CD4-positive, alpha-beta T cell (primary cell): Measurements from ENCODE around the gene LRFN4. TPM values are rescaled to one million over a fixed set of nuclear protein-coding genes. Genes with fewer than 3 reads are reported as not detected.

Source experiments
- ATAC-seq: fragments of 200-7000 bp; cut with Tn5 transposase; one replicate; pipeline ENCODE4 v1.10.0; 2022; ENCODE audit warnings: mild to moderate bottlenecking; ENCODE audit not compliant: poor library complexity
- CTCF ChIA-PET: fragments of 350-600 bp; sonication (Branson Sonifier 250); formaldehyde crosslinking; loops from one replicate; lab custom pipeline; 2021; ENCODE audit warnings: antibody characterized with exemption, inconsistent platforms; lab: Charles Lee
- POLR2A ChIA-PET: fragments of 350-600 bp; sonication (Branson Sonifier 250); formaldehyde crosslinking; loops from one replicate; lab custom pipeline; 2021; ENCODE audit warnings: antibody characterized with exemption, inconsistent platforms; lab: Charles Lee
- DNase-seq, 14 experiments: peaks; one replicate each; pipeline ENCODE4 v3.0.0-alpha.2; 2013 to 2020; ENCODE audit warnings: mixed read lengths in 2 of 14
- H3K27ac ChIP-seq, 2 donors: one replicate each; pipeline versions ENCODE4 v1.5.1 to v1.7.0; 2013; ENCODE audit warnings: low read length in 2 of 2, low read depth in 1 of 2, mild to moderate bottlenecking in 1 of 2
- H3K27me3 ChIP-seq, 2 experiments: 1 replicate in 1 of 2; 2 replicates in 1 of 2; pipeline versions ENCODE4 v1.6.1 to v1.7.0; 2013; ENCODE audit warnings: low read length in 2 of 2, control low read depth in 1 of 2, mild to moderate bottlenecking in 1 of 2, moderate library complexity in 1 of 2; ENCODE audit not compliant: insufficient read depth in 2 of 2, control insufficient read depth in 1 of 2
- H3K36me3 ChIP-seq: one replicate; pipeline ENCODE4 v1.6.1; 2013; ENCODE audit warnings: low read length, control low read depth; ENCODE audit not compliant: insufficient read depth
- H3K4me1 ChIP-seq: one replicate; pipeline ENCODE4 v1.6.1; 2013; ENCODE audit warnings: low read length, control low read depth; ENCODE audit not compliant: insufficient read depth
- H3K4me3 ChIP-seq: one replicate; pipeline ENCODE4 v1.5.1; 2013; ENCODE audit warnings: mild to moderate bottlenecking, low read length, moderate library complexity
- H3K9me3 ChIP-seq, 2 experiments: 1 replicate in 1 of 2; 2 replicates in 1 of 2; pipeline versions ENCODE4 v1.6.1 to v1.7.0; 2013; ENCODE audit warnings: low read length in 2 of 2, mild to moderate bottlenecking in 2 of 2, control low read depth in 1 of 2, moderate library complexity in 1 of 2; ENCODE audit not compliant: control insufficient read depth in 1 of 2, insufficient read depth in 1 of 2
- H3K27ac Mint-ChIP-seq: one replicate; pipeline ENCODE4 v1.8.0; 2020; ENCODE audit warnings: mixed read lengths
- H3K27me3 Mint-ChIP-seq: one replicate; pipeline ENCODE4 v1.8.0; 2021; ENCODE audit warnings: mixed read lengths
- H3K36me3 Mint-ChIP-seq: one replicate; pipeline ENCODE4 v1.8.0; 2021; ENCODE audit warnings: low read depth, mixed read lengths
- H3K4me1 Mint-ChIP-seq: one replicate; pipeline ENCODE4 v1.8.0; 2021; ENCODE audit warnings: low read depth, mixed read lengths
- H3K4me3 Mint-ChIP-seq: one replicate; pipeline ENCODE4 v1.8.0; 2020; ENCODE audit warnings: mild to moderate bottlenecking, mixed read lengths
- H3K9me3 Mint-ChIP-seq: one replicate; pipeline ENCODE4 v1.8.0; 2020; ENCODE audit warnings: mixed read lengths
- CTCF ChIP-seq: fragments of 200-600 bp; IDR thresholded peaks from one replicate; pipeline ENCODE4 v1.8.0; 2022; ENCODE audit warnings: antibody characterized with exemption, mild to moderate bottlenecking
- intact Hi-C, 2 experiments: fragments of 100-400 bp; cut with DNase I in 1 of 2; cut with micrococcal nuclease in 1 of 2; formaldehyde crosslinking; loops; one replicate each; pipeline versions ENCODE4 v1.15.1 to v1.9.0; 2023 to 2025; cut with DNase I, micrococcal nuclease
- total RNA-seq, 174 experiments: library from RNA in 2 of 174; stranded (reverse) in 2 of 174; gene quantifications; one replicate each; pipeline ENCODE4 v1.2.3 and lab custom pipeline; 2021 to 2026

LRFN4 gene
- total RNA-seq, 2 experiments from 2014 or later: 1.6 to 2.5 TPM

DNA sequence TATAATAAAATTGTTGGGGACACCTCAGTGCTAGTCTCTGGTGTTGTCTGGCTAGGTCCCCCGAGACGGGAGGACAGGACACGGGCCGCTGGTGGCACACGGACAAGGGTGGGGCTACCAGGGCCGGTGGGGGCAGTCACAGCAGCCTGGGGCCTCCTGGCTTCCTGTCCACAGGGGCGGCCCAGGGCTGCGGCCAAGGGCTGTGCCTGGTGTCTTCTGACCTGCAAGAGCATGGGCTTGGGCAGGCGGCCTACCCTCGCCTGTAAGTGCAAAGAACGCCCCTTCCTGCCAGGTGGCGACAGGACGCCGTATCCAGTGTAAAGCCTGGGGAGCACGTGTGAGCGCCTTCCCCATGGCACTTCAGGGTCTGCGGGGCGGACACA lies 3.6 kb downstream of the LRFN4 start:
- H3K4me3 Mint-ChIP-seq: no peak overlapping the region
- Histone ChIP-seq H3K27me3 (no peaks in the 10 kb centered on the region), H3K9me3 (no peaks in the 10 kb centered on the region), H3K27ac (no peak overlapping the region), H3K4me3 (no peak overlapping the region), H3K4me1 (peaks cover 11% of the 10 kb centered on the region), H3K36me3 (no peaks in the 10 kb centered on the region)
- no peaks in the 10 kb centered on the region for H3K4me1 Mint-ChIP-seq
- H3K36me3 Mint-ChIP-seq: no peaks in the 10 kb centered on the region
- ATAC-seq (no peak), DNase-seq (no peak)
- CTCF ChIA-PET: no interaction called here
- intact Hi-C loops: no loop called here
- POLR2A ChIA-PET: no interaction called here
- no peak overlapping the region for H3K27ac Mint-ChIP-seq
- no peaks in the 10 kb centered on the region for H3K27me3 Mint-ChIP-seq
- TF ChIP-seq CTCF: no peak
- H3K9me3 Mint-ChIP-seq: no peaks in the 10 kb centered on the region

DNA sequence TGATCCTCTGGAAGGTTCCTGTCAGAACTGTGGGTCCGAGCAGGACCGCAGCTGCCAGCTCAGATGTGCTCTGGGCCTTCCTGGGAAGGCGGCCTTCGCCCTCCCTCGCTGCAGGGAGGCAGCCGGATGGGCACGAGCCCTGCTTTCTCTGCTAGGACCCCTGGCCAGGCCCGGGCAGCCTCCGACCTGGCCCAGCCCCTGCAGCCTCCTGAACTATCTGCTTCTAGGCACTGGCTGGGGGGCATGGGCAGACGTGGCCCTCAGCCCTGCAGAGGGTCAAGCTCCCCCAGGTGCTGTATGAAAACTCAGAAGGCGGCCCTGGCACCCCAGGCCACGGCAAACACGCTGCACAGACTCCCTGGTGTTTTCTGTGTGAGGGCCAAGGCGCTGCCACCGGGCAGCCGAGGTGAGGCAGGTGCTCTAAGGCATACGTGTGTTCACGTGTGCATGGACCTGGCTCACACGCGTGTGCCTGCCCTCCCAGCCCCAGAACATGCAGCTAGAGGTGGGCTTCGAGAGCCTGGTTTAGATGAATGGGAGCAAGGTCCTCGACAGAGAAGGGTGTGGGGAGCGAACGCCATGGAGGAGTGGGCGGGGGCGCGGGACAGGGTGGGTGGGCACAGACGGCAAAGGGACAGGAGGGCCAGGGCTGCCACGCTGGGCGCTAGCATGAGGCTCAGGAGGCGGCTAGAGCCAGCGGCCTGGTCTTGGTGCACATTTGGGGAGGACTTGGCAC lies 4.3 kb downstream of the LRFN4 start:
- Histone ChIP-seq H3K9me3 (no peaks in the 10 kb centered on the region), H3K36me3 (no peaks in the 10 kb centered on the region), H3K27me3 (no peaks in the 10 kb centered on the region), H3K4me1 (peaks cover 5% of the 10 kb centered on the region), H3K27ac (no peak overlapping the region), H3K4me3 (no peak overlapping the region)
- Mint-ChIP-seq H3K27ac (no peak overlapping the region), H3K36me3 (no peaks in the 10 kb centered on the region), H3K4me1 (no peaks in the 10 kb centered on the region), H3K4me3 (no peak overlapping the region), H3K27me3 (no peaks in the 10 kb centered on the region), H3K9me3 (no peaks in the 10 kb centered on the region)
- TF ChIP-seq CTCF: no peak
- intact Hi-C loops: no loop called here
- ATAC-seq (no peak), DNase-seq (no peak)
- CTCF ChIA-PET: no interaction called here
- POLR2A ChIA-PET: no interaction called here

DNA sequence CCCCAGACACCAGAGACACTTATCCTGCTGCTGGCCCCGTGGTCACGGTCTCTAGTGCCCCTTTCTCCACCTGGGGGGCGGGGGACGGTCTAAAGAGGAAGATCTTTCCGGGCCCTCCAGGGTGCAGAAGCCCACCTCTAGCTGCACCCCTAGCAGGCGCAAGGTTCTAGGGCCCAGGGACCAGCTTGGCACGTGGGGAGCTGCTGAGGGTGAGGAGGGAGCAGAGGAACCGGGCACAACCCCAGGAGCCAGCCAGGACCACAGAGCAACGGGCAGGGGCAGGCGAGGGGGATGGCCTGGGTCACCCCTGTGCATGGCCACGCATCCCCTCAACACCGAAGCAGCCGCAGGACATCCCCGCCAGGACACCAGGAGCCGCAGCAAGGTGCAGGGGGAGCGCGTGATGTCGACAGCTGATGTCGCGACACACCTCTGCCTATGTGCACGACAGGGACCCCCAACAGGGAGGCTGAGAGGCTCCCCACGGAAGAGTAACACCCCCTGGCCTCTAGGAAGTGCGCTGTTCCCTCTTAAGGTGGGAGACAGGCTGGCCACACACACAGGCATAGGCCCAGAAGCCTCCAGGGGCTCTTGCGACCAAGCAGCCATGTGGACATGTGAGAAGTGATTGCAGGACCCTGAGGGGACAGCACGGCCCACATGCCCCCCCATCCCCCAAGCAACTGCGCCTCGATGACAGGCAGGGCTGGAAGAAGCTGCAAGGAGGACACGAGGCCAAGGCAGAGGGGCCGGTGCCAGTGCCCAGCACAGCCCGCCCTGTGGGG lies 5.1 kb downstream of the LRFN4 start:
- no peaks in the 10 kb centered on the region for H3K27me3 Mint-ChIP-seq
- POLR2A ChIA-PET: no interaction called here
- ATAC-seq: no peak

More for the DNA sequence above, 5.1 kb downstream of the LRFN4 start:
- Histone ChIP-seq H3K9me3 (no peaks in the 10 kb centered on the region), H3K27me3 (no peaks in the 10 kb centered on the region), H3K36me3 (no peaks in the 10 kb centered on the region), H3K27ac (no peak overlapping the region), H3K4me1 (peaks cover 5% of the 10 kb centered on the region), H3K4me3 (no peak overlapping the region)
- CTCF ChIA-PET: no interaction called here
- intact Hi-C loops: no loop called here
- H3K27ac Mint-ChIP-seq: no peak overlapping the region
- H3K4me1 Mint-ChIP-seq: no peaks in the 10 kb centered on the region
- DNase-seq: no peak
- no peaks in the 10 kb centered on the region for H3K36me3 Mint-ChIP-seq
- TF ChIP-seq CTCF: no peak
- H3K4me3 Mint-ChIP-seq: no peak overlapping the region
- H3K9me3 Mint-ChIP-seq: no peaks in the 10 kb centered on the region
